HEK293 (cell line): ENCODE data around the gene CLDN14.

Source experiments
- CTCF ChIP-seq: fragments of 450-650 bp; formaldehyde crosslinking; IDR thresholded peaks from 2 replicates; pipeline ENCODE4 v1.5.1; 2016; ENCODE audit warnings: missing biosample characterization, missing genetic modification characterization
- HOXC10 ChIP-seq: sonication (generic); formaldehyde crosslinking; IDR thresholded peaks from 2 replicates; pipeline ENCODE4 v1.8.1; 2023; ENCODE audit warnings: mild to moderate bottlenecking, missing genetic modification reagents
- PRDM4 ChIP-seq: fragments of 450-650 bp; formaldehyde crosslinking; IDR thresholded peaks from 2 replicates; pipeline ENCODE4 v1.5.1; 2017; ENCODE audit warnings: missing biosample characterization, missing genetic modification characterization
- ZNF544 ChIP-seq: fragments of 450-650 bp; formaldehyde crosslinking; IDR thresholded peaks from 2 replicates; pipeline ENCODE4 v1.5.0; 2017; ENCODE audit warnings: missing biosample characterization, missing genetic modification characterization
- ZNF76 ChIP-seq: fragments of 450-650 bp; formaldehyde crosslinking; IDR thresholded peaks from 2 replicates; pipeline ENCODE4; 2016; ENCODE audit warnings: low read depth, missing biosample characterization, missing genetic modification characterization, borderline replicate concordance
- ZNF777 ChIP-seq: fragments of 450-650 bp; formaldehyde crosslinking; IDR thresholded peaks from 2 replicates; pipeline ENCODE4 v1.5.1; 2017; ENCODE audit warnings: missing biosample characterization, missing genetic modification characterization, borderline replicate concordance

GRCh38 chr21:36415375-36415774 is 64.5 kb downstream of the CLDN14 start:
- TF ChIP-seq HOXC10 (CRISPR knock-in tag) (no peak), CTCF (tag by site-specific recombination) (no peak), ZNF777 (tag by site-specific recombination) (no peak), ZNF544 (tag by site-specific recombination) (no peak), PRDM4 (tag by site-specific recombination) (no peak), ZNF76 (tag by site-specific recombination) (no peak)
